HG03378 (cell line): ENCODE results near the gene NUDT8.
"Not testable (repeated sequence)": the region's sequence is repeated elsewhere in the genome, so short reads cannot be mapped to it uniquely, and the experiment has no call there.

Experiments used
- ATAC-seq: cut with Tn5 transposase; IDR thresholded peaks from one replicate; pipeline ENCODE4 v1.9.1; 2021; ENCODE audit warnings: mild to moderate bottlenecking, moderate library complexity; ENCODE audit not compliant: unreplicated experiment

The NUDT8 gene

GRCh38 chr11:67596753-67597300 lies 32.9 kb downstream of the NUDT8 start:
- no peak for ATAC-seq

GRCh38 chr11:67594480-67594879 lies 35.3 kb downstream of the NUDT8 start:
- ATAC-seq = no peak

GRCh38 chr11:67593565-67593905 lies 36.2 kb downstream of the NUDT8 start:
- ATAC-seq = no peak

GRCh38 chr11:67592880-67593564 lies 36.7 kb downstream of the NUDT8 start:
- ATAC-seq = no peak

GRCh38 chr11:67588899-67589415 lies 40.8 kb downstream of the NUDT8 start:
- ATAC-seq = not testable (repeated sequence)

GRCh38 chr11:67588136-67588503 lies 41.6 kb downstream of the NUDT8 start:
- ATAC-seq = peak; percentile 27

GRCh38 chr11:67586568-67587250 lies 43.0 kb downstream of the NUDT8 start:
- no peak for ATAC-seq

GRCh38 chr11:67585911-67586310 lies 43.8 kb downstream of the NUDT8 start:
- ATAC-seq = no peak

- ATAC-seq = no peak
These were observed 44.6 kb downstream of the NUDT8 start for GRCh38 chr11:67584881-67585873.

- no peak for ATAC-seq
These were observed 45.4 kb downstream of the NUDT8 start for GRCh38 chr11:67584205-67584880.

- ATAC-seq = no peak
These were observed 46.2 kb downstream of the NUDT8 start, which contains the start of gene GSTP1 for GRCh38 chr11:67583247-67584204. TSS of gene GSTP1 (plus strand) at chr11:67583812. CDS start at chr11:67583844, 32 bp downstream.

GRCh38 chr11:67582011-67582410 lies 47.7 kb downstream of the NUDT8 start:
- ATAC-seq = no peak

- ATAC-seq = no peak
These were observed 48.3 kb downstream of the NUDT8 start for GRCh38 chr11:67581469-67581868.

- no peak for ATAC-seq
These were observed 51.8 kb downstream of the NUDT8 start for GRCh38 chr11:67577951-67578350.
